Forelimb muscle (tissue), 1 donor: ENCODE measurements around the gene SMYD3. TPM values are rescaled to one million over a fixed set of nuclear protein-coding genes. Genes with fewer than 3 reads are reported as not detected.
A peak's percentile ranks its signal among the peaks of the same experiment; 100 is the strongest.

Source experiments
- DNase-seq: peaks from one replicate; pipeline ENCODE4 v3.0.0-alpha.2; 2013; ENCODE audit warnings: low read depth
- polyA plus RNA-seq: library from polyadenylated mRNA; unstranded; fragments of 120-200 nt; gene quantifications from one replicate; pipeline ENCODE4 v1.2.1, GENCODE V29; 2013; ENCODE audit not compliant: insufficient read length

SMYD3 gene
- polyA plus RNA-seq, 1 donor = 7.9 TPM

DNA sequence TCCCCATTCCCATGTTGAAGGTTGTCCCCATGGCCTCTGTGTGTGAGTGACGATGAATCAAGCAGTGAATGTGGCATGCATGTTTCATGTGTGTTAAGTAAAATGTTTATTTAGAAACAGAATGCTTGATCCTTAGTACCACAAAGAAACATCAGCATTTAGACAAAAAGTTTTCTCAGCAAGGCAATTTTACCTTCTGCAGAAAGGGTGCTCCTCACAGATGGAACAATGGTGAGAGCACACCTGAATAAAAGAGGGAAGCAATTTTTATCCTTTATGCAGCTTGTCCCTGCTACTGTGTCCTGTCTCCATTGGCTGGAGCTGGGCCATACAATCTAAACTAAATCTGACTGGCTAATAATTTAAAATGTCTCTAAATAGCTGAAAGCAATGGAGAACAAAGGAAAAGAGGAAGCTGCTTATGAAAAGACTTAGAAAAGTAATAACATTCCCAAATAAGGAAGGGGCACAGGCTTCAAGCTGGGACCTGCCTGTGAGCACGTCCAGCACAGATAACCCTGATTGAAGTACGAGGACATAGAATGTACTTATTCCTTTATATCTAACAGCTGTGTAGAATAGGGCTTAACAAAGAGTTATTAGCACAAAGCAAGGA lies 8.4 kb upstream of the SMYD3 start:
- DNase-seq = no peak

DNA sequence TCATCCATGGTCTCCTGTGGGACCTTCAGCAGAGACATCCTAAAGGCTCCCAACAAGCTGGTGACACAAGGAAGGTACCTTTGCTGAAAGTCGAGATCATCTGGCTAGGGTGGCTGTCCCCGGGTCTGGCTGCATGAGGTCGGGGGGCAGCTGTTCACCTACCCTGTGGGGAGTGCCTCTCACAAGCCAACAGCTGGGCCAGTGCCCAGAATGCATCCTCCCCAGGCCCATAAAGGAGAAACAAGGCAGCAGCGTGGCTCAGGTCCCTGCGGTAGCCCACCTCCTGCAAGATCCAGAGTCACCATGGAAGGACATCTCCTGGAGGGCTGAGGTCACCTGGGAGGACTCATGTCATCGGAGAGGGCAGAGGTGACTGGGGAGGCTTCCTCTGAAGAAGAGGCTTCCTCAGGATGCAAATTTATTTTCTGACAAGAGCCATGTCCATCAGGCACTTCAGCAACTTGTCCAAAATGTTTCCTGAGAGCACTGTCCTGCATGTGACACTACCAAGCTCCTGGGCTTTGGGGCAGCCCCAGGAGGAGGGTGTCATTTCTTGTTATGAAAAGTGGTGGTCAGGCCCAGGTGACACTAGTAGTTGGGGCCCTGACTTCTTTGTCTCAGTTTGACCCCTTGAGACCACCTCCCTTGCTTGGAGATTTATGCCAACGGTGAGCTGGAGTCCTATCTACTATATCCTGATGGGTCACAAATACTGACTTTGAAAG lies 6.7 kb upstream of the SMYD3 start:
- DNase-seq = no peak

DNA sequence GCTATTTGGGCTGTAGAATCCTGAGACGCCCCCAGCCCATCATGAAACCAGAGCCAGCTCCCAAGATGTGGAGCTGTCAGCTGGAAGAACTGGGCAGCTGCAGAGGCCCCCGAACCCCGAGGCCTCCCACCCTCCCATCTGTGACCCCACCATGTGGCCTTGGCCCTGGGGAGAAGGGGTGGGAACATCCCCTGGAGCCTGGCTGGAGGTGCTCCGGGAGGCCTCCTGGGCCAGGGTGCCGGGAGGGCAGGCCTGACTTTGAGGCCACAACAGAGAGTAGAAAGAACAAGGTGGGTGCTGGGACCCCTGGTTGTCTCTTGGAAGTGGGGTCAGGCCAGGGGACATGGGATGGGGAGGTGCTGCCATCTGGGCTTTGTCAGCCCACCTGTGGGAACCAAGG lies 6.0 kb upstream of the SMYD3 start:
- no peak for DNase-seq

DNA sequence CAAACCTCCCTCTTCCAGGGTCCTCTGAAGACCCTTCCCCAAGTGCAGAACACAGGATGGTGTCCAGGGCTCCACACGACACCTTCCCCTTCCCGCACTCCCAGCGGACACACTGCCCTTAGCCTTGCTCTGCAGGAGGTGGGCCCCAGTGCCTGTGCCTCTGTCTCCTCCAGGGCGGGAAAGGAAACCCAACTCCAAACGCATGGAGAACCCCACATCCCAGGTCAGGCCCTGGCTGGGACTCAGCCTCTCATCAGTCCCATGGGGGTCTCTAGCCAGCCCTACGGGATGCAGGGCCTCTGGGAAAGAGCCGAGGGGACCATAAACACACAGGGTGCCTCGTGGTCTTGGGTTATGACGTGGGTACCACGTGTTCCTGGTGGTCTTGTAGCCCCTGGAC lies 5.6 kb upstream of the SMYD3 start:
- DNase-seq = no peak

DNA sequence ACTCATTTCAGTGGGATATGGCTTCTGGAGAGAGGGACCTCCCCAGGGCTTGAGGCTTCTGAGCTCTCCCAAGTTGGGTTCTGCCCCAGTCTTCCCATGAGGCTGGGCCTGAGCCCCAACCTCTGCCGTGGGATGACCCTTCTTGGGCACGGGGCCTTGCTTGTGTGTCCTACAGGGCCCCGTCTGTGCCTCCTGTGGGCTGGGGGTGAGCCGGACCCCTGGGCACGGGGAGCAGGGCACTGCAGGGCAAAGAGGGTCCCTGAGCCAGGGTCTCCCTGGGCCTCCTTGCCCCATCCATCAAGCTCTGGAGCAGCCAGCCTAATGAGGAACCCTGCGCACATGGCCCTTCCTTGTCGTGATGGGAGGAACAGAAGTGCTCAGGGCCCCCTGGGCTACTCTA lies 5.2 kb upstream of the SMYD3 start:
- DNase-seq = no peak

DNA sequence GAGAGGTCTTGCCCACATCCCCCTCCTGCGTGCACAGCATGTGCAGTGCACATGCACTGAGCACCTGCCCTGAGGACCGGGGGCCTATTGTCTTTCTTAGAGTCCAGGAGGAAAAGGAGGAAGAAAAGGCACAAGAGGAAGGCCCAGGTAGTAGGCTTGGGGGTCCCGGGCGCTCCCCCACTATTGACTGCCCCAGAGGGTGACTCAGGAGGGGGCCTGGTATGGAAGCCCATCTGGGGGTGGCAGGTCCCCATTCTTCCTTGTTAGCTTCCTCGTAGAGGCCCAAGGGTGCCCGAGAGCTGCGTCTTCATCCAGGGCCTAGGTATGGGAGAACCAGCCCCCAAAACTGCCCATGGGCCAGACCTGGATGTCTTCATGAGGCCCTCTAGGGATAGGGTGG lies 4.1 kb upstream of the SMYD3 start:
- no peak for DNase-seq

DNA sequence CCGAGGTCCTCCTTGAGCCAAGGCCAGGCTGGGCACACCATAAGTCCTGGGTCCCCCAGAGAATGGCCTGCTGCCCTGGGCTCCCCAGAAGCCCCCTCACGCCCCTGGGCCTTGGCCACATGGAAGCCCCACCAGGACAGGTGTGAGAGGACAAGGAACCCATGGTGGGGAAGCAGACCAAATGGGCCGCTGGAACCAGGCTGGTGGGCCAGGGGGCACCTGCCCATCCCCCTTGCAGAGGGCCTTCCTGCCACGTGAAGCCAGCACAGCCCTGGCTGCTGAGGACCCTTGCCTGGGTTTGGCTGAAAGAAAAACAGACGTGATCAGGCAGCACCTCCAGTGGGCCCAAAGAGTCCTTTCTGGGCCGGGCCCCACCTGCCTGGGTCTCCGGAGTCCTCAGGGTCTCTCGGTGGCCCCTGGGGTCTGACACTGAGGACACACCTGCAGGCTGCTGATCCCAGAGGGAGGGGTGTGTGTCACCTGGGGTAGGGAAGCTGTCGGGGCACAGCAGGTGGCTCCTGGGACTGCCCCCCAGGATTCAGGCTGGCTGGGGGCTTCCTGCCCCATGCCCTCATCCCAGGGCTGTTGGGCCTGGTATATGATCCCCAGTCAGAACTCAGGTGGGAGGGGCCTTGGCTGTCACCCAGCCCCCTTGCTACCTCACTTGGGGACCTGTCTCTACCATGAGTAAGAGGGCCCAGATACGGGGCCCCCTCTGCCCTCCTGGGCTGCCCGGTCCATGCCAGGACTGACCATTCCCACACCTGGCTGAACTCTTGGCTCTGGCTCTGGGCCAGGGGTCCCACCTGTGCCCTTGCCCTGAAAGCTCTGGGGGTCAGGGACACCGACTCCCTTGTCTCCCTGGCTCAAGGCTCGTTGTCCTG lies 3.3 kb upstream of the SMYD3 start:
- DNase-seq = no peak

DNA sequence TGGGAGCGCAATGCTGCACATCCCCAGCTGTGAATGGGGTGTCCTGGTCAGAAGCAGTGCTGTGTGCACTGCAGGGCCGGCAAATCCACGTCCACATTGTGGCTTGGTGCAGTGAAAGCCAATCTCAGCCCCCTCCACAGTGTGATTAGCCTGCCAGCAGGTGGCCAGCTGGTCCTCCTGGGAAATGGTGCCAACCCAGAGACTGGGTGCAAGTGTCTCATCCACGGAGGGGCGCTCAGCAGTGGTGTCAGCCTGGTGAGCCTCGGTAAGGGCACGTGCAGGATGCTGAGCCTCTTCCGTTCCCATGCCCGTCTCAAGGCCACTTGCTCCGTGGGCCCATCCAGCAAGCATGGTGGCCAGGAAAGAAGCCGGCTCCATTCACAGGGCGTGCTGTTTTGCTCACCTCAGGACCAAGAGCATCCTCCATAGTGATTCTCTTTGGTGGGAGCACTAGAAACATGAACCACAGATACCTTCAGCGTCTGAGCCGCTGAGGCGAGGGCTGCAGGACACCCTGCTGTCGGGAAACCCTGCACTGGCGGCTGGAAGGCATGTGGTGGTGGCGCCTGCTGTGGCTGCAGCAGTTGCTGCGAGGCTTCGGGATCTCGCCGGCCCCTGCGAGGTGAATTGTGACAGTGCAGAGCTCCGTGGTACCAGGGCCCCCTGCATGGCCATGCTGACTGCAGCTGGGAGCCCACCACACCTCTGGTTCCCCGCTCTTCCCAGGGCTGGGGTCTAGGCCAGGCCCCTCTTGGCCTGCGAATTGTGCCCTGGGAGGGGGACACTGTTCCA lies 2.0 kb upstream of the SMYD3 start:
- no peak for DNase-seq

DNA sequence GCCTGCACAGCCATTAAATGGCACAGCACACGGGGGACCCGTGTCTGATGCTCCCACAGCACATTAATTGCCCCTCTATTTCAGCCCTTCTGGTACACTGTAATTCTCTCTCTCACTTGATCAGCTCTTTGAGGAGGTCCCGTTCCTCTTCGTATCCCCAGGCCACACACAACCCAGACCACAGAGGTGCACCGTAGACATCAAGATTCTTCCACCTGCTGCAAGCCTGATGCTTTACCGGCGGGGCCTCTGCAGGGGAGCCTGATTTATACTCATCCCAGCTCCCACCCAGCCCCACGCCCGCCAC lies 759 bp downstream of the SMYD3 start:
- DNase-seq = no peak

DNA sequence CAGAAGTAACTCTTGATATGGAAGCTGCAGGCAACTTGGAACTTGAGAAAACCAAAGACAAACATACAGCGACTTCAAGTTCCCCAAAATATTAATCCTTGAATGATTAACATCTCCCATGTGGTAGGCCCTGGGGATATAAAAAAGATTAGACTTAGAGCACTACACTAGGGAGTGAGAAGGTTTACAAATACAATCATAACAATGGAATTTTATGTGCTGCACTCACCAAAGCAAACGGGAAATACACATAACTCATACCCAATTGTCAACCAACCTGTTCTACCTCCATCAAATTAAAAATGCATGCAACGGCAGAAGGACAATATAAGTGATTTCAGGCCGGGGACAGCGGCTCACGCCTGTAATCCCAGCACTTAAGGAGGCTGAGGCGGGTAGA lies 3.7 kb downstream of the SMYD3 start:
- no peak for DNase-seq

DNA sequence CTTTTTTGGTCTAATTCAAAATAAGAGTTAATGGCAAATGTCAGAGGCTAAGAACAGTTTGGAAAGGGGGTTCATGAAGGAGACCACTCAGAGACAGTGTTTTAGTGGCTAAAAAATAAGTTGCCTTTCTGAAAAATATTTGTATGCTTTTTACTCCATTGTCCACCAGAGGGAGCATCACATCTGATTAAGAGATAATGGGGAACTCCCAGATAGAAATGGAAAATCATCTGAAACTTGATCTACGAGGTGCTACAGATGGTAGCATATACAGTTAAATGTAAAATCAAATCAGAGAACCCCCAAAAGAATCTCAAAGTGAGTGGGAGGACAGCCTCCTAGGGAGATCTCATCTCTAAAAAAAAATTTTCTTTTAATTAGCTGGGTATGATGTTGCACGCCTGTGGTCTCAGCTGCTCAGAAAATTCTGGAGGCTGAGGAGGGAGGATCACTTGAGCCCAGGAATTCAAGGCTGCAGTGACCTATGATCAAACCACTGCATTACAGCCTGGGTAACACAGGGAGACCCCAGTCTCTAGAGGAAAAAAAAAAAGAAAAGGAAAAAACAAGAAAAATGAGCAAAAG lies 9.7 kb downstream of the SMYD3 start:
- DNase-seq = peak; percentile 48

DNA sequence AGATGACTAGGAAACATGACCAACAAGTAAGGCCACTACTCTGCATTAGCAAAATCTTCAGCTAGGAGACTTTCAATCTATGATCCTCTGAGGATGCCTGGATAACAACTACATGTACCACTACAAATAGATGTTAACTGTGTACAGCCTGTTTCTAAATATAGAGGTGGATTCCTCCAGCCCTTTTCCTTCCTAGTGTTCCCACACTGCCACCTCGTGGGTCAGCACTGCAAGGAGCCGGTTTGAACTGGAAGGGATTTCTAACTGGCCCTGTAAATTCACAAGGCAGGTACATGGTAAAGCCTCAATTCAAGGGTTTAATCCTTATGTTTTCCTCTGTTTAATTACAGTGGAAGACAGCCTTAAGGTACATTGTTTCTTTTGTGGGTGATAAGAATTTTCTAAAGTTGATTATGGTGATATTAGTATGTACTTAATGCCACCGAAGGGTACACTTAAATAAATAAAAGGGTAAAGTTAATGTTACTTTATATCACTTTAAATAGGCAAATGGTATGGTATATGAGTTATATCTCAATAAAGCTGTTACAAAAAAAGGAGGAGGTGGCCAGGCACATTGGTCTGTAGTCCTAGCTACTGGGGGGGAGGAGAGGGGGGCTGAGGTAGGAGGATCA lies 14.4 kb downstream of the SMYD3 start:
- DNase-seq = peak; percentile 36

DNA sequence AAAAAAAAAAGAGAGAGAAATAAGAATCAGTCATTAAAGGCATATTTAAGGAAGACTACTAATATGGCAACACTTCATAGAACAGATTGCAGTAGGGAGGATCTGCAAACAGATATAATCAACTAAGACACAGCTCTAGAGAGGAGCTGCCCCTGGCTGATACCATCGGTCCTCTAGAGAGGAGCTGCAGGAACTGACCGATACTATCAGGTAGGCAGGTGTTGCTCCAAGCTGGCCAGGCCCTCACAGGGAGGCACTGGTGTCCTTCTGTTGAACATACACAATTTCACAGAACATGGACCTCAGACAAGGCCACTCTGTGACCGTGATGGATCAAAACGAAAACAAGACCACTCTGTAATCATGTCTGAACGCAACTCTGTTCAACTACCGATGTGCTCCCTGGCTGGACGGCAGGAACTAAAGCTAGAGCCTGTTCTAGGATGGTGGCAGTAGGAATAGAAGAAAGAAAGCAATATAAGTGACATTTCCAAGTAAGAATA lies 15.5 kb downstream of the SMYD3 start:
- no peak for DNase-seq

DNA sequence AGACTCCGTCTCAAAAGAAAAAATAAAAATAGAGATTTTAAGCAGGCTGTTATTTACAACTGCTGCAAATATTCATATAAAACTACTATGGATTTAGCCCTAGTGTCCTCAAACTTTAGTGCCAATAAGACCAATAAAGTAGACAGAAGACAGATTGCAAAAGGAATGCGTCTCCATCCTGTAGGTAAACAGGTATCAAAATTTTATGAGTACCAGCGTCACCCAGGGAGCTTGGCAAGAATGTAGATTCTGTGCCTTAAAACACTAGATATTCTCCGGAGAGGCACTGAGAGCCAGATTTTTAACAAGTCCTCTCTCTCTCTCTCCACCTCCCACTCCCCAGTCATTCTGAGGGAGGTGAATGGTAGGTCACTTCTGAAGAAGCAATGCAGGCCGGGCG lies 18.4 kb downstream of the SMYD3 start:
- no peak for DNase-seq

DNA sequence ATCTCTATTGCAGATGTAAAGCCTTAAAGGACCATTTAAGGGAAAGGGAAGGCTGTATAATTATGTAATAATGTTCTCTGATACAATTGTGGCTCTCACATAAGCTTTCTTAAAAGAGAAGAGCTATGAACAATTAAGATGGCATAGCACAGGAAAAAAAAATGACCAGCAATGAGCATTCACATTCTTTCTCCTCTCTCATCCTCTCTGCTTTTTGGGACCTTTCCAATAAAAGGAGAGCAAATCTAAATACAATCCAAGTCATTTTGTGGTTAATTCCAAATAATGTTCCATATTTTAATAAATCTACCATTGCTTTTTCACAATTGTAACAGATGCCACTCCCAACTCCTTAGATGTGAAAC lies 23.5 kb downstream of the SMYD3 start:
- DNase-seq = no peak

DNA sequence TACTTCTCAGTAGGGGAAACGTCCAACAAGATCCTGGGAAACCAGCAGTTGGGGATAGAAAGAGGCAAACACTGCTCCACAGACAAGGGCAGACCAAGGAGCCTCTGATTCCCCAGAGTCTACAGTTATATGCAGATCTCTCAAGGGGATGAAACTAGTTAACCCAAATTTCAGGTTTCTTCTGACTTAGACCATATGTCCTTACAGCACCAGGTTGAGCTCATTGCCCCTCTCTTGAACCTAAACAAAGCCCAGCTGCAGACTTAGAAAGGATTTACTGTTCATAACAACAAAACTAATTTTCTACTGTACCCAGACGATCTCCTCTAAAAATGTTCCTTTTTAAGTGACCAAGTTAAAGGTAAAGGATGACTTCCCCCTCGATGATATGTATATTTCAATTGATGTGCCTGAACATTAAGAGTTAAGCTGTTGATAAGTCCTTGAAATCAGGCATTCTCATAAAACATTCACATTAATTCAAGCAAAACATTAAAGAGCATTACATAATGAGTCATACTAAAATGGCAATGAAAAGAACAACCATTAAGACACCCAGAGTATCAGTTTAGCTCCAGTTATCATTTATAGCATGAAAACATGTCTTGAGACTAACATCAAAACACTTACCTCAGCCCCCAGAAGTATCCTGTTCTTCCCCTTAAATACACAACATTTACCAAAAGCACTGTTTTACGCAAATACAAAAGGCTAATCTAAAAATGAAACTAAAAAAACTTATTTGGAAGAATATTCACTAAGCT lies 24.1 kb downstream of the SMYD3 start:
- no peak for DNase-seq

DNA sequence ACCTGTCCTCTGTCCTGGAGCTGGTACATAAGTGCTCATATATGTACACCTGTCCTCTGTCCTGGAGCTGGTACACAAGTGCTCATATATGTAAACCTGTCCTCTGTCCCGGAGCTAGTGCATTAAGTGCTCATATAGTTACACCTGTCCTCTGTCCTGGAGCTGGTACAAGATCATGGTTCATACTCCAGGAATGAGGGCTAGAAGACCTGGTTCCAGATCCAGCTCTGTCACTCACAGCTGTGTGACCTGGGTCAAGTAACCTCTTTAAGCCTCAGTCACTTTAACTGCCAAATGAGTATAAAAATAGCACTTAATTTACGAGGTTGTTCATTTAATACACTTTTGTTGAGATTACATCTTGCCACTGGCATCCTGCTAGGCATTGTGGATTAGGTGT lies 28.0 kb downstream of the SMYD3 start:
- DNase-seq = no peak

DNA sequence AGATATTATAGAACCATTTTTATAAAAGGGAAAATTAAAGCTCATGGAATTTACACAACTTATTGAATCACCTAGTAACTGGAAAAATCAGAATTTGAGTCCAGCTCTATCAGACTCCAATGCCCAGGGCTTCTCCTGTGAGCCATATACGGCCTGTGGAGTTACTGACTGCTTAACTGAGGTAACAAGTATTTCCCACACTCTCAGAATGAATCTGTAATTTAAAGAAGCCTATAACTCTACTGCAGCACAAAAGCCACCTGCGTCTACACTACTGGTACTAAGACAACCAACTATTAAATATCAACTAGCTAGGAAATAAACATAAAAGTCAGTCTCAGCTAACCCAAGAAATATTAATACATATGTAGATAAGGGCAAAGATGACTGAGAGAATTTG lies 29.4 kb downstream of the SMYD3 start:
- DNase-seq = no peak

DNA sequence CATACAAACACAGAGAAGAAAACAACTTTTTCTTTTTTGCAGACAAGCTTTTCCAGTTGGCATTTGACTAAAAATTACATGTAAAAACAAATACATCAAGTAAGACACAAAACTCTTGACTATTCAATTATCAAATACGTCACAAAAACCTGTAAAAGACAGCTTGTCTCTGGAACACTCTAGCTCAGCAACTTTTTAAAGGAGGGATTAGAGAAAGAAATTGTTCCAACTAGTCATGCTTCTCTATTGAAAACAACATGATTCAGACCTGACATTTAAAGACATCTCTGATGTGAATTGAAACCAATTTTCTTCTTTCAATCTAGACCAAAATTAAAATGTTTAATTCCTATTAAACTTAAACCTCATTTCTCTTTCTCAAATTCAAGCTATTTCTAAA lies 30.3 kb downstream of the SMYD3 start:
- DNase-seq = no peak

DNA sequence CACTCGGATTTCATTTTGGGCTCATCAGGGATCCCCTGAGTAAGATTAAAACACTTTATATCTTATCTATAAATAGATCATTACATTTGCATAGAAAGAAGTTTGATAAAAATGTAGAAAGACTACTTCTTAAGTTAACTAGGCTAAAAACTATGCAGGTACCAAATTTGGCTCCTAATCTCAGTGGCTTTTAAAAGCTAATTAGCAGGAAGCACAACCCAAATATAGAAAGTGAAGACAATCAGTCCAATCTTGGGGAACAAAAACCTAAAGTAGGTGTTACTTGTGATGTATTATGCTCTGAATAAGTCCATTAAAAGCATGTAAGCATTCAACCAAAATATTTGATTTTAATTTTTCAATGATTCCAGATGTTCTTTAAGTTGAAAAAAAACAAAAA lies 35.4 kb downstream of the SMYD3 start:
- DNase-seq = no peak
